Type B pancreatic cell (in vitro differentiated cells): ENCODE results near the gene PIGBOS1. TPM values are rescaled to one million over a fixed set of nuclear protein-coding genes. Genes with fewer than 3 reads are reported as not detected.

Experiments
- DNase-seq: peaks from one replicate; pipeline ENCODE4 v3.0.0; 2021; ENCODE audit warnings: mixed read lengths; ENCODE audit not compliant: unreplicated experiment; ENCODE audit errors: extremely low spot score
- H3K27ac Mint-ChIP-seq: 2 replicates; pipeline ENCODE4 v1.8.0; 2021; ENCODE audit warnings: mild to moderate bottlenecking, mixed read lengths
- H3K27me3 Mint-ChIP-seq: 2 replicates; pipeline ENCODE4 v1.8.0; 2021; ENCODE audit warnings: mixed read lengths
- H3K36me3 Mint-ChIP-seq: 2 replicates; pipeline ENCODE4 v1.8.0; 2021; ENCODE audit warnings: mixed read lengths
- H3K4me1 Mint-ChIP-seq: one replicate; pipeline ENCODE4 v1.8.0; 2021; ENCODE audit warnings: mixed read lengths; ENCODE audit not compliant: unreplicated experiment
- H3K4me3 Mint-ChIP-seq: 2 replicates; pipeline ENCODE4 v1.8.0; 2021; ENCODE audit warnings: mild to moderate bottlenecking, mixed read lengths
- H3K9me3 Mint-ChIP-seq: 2 replicates; pipeline ENCODE4 v1.8.0; 2021; ENCODE audit warnings: mixed read lengths
- total RNA-seq: library from RNA; stranded (reverse); gene quantifications from 2 replicates; pipeline ENCODE4 v1.2.1, GENCODE V29; 2021; ENCODE audit warnings: low replicate concordance
- TF ChIP-seq, protein P1 (sequence below): fragments of 200-600 bp; sonication (generic); conservative IDR thresholded peaks from 2 replicates; pipeline ENCODE4 v1.5.0; 2021; ENCODE audit warnings: antibody characterized with exemption, mild to moderate bottlenecking

The PIGBOS1 gene
- total RNA-seq, 1 donor from 2014 or later, result 11.2 TPM

GRCh38 chr15:55348281-55348778 lies 29.4 kb upstream of the PIGBOS1 start:
- TF ChIP-seq, protein P1, sequence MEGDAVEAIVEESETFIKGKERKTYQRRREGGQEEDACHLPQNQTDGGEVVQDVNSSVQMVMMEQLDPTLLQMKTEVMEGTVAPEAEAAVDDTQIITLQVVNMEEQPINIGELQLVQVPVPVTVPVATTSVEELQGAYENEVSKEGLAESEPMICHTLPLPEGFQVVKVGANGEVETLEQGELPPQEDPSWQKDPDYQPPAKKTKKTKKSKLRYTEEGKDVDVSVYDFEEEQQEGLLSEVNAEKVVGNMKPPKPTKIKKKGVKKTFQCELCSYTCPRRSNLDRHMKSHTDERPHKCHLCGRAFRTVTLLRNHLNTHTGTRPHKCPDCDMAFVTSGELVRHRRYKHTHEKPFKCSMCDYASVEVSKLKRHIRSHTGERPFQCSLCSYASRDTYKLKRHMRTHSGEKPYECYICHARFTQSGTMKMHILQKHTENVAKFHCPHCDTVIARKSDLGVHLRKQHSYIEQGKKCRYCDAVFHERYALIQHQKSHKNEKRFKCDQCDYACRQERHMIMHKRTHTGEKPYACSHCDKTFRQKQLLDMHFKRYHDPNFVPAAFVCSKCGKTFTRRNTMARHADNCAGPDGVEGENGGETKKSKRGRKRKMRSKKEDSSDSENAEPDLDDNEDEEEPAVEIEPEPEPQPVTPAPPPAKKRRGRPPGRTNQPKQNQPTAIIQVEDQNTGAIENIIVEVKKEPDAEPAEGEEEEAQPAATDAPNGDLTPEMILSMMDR, result no peak
- peaks cover 5% of the 10 kb centered on the region for H3K9me3 Mint-ChIP-seq
- H3K4me3 Mint-ChIP-seq, result no peak overlapping the region
- peaks cover 13% of the 10 kb centered on the region for H3K36me3 Mint-ChIP-seq
- no peak for DNase-seq
- no peaks in the 10 kb centered on the region for H3K4me1 Mint-ChIP-seq
- H3K27me3 Mint-ChIP-seq, result no peaks in the 10 kb centered on the region
- no peak overlapping the region for H3K27ac Mint-ChIP-seq

- H3K27me3 Mint-ChIP-seq, result no peaks in the 10 kb centered on the region
- H3K4me3 Mint-ChIP-seq, result no peak overlapping the region
- peaks cover 20% of the 10 kb centered on the region for H3K36me3 Mint-ChIP-seq
- no peaks in the 10 kb centered on the region for H3K4me1 Mint-ChIP-seq
- no peak overlapping the region for H3K27ac Mint-ChIP-seq
- TF ChIP-seq, protein P1, result no peak
- no peaks in the 10 kb centered on the region for H3K9me3 Mint-ChIP-seq
- DNase-seq, result no peak
Observed at GRCh38 chr15:55344206-55344605, 25.3 kb upstream of the PIGBOS1 start.

- H3K4me3 Mint-ChIP-seq, result no peak overlapping the region
- H3K9me3 Mint-ChIP-seq, result no peaks in the 10 kb centered on the region
- peaks cover 15% of the 10 kb centered on the region for H3K36me3 Mint-ChIP-seq
- no peak overlapping the region for H3K27ac Mint-ChIP-seq
- DNase-seq, result no peak
- H3K4me1 Mint-ChIP-seq, result no peaks in the 10 kb centered on the region
- H3K27me3 Mint-ChIP-seq, result no peaks in the 10 kb centered on the region
- TF ChIP-seq, protein P1, result no peak
Observed at GRCh38 chr15:55343168-55343567, 24.2 kb upstream of the PIGBOS1 start.

GRCh38 chr15:55337160-55337559 lies 18.2 kb upstream of the PIGBOS1 start:
- Mint-ChIP-seq H3K4me3 (no peak overlapping the region), H3K27me3 (no peaks in the 10 kb centered on the region), H3K36me3 (peaks cover 17% of the 10 kb centered on the region), H3K9me3 (no peaks in the 10 kb centered on the region), H3K27ac (no peak overlapping the region), H3K4me1 (no peaks in the 10 kb centered on the region)
- no peak for DNase-seq
- TF ChIP-seq, protein P1, result no peak

GRCh38 chr15:55334997-55335396 lies 16.1 kb upstream of the PIGBOS1 start:
- Mint-ChIP-seq H3K36me3 (peaks cover 20% of the 10 kb centered on the region), H3K9me3 (no peaks in the 10 kb centered on the region), H3K27ac (no peak overlapping the region), H3K4me3 (no peak overlapping the region), H3K4me1 (no peaks in the 10 kb centered on the region), H3K27me3 (no peaks in the 10 kb centered on the region)
- TF ChIP-seq, protein P1, result no peak
- DNase-seq, result no peak

DNA sequence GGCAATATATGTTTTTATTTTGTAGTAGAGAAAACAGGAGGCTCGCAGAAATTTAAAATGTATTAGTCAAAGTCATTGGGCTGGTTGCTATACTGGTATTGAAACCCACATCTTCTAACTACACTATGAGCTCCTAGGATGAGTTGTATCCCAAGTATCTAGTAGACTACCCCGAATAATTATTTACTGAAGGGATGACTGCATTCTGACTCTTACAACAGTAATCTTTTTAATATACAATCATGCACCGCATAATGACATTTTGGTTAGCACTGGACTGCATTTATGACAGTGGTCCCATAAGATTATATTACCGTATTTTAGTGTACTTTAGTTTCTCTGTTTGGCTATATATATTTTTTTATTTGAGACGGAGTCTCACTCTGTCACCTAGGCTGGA lies 15.4 kb upstream of the PIGBOS1 start:
- Mint-ChIP-seq H3K36me3 (peaks cover 14% of the 10 kb centered on the region), H3K4me3 (no peak overlapping the region), H3K27ac (no peak overlapping the region), H3K27me3 (no peaks in the 10 kb centered on the region), H3K4me1 (no peaks in the 10 kb centered on the region), H3K9me3 (no peaks in the 10 kb centered on the region)
- TF ChIP-seq, protein P1, result no peak
- DNase-seq, result no peak
